ENCODE results near the gene SGMS2. TPM values are rescaled to one million over a fixed set of nuclear protein-coding genes. Genes with fewer than 3 reads are reported as not detected.
A peak's percentile ranks its signal among the peaks of the same experiment; 100 is the strongest.

Gene SGMS2
- total RNA-seq, 2 experiments from 2014 or later: not detected

- ChIA-PET CTCF (no interaction called here), POLR2A (no interaction called here)
- H3K27me3 Mint-ChIP-seq (ENCODE audit: low read depth): peaks cover 17% of the 10 kb centered on the region
- H3K4me3 Mint-ChIP-seq: no peak overlapping the region
- H3K27ac Mint-ChIP-seq: no peak overlapping the region
- no peaks in the 10 kb centered on the region for H3K9me3 Mint-ChIP-seq (ENCODE audit: insufficient read depth)
- no peaks in the 10 kb centered on the region for H3K4me1 Mint-ChIP-seq (ENCODE audit: low read depth)
- ATAC-seq: no peak
- DNase-seq: no peak
- H3K36me3 Mint-ChIP-seq (ENCODE audit: low read depth): no peaks in the 10 kb centered on the region
Measured at GRCh38 chr4:107808572-107808971, 16.2 kb upstream of the SGMS2 start.

- H3K27ac Mint-ChIP-seq: no peak overlapping the region
- DNase-seq: no peak
- no peaks in the 10 kb centered on the region for H3K36me3 Mint-ChIP-seq (ENCODE audit: low read depth)
- H3K9me3 Mint-ChIP-seq (ENCODE audit: insufficient read depth): no peaks in the 10 kb centered on the region
- H3K4me3 Mint-ChIP-seq: no peak overlapping the region
- H3K4me1 Mint-ChIP-seq (ENCODE audit: low read depth): no peaks in the 10 kb centered on the region
- no peak for ATAC-seq
- ChIA-PET CTCF (no interaction called here), POLR2A (no interaction called here)
- peaks cover 14% of the 10 kb centered on the region for H3K27me3 Mint-ChIP-seq (ENCODE audit: low read depth)
Measured at GRCh38 chr4:107809210-107809609, 15.5 kb upstream of the SGMS2 start.

- DNase-seq: no peak
- no peak overlapping the region for H3K4me3 Mint-ChIP-seq
- peaks cover 7% of the 10 kb centered on the region for H3K4me1 Mint-ChIP-seq (ENCODE audit: low read depth)
- H3K9me3 Mint-ChIP-seq (ENCODE audit: insufficient read depth): no peaks in the 10 kb centered on the region
- ChIA-PET CTCF (interaction anchor here (0.7 kb wide), 1 partner anchor 1181 kb away, joined by 3 read pairs; no protein-coding TSS in a partner anchor), POLR2A (no interaction called here)
- H3K27me3 Mint-ChIP-seq (ENCODE audit: low read depth): peaks cover 8% of the 10 kb centered on the region
- H3K27ac Mint-ChIP-seq: no peak overlapping the region
- H3K36me3 Mint-ChIP-seq (ENCODE audit: low read depth): no peaks in the 10 kb centered on the region
- ATAC-seq: no peak
Measured at GRCh38 chr4:107814758-107815157, 10.0 kb upstream of the SGMS2 start.

- DNase-seq: no peak
- H3K4me3 Mint-ChIP-seq: no peak overlapping the region
- ATAC-seq: no peak
- CTCF ChIA-PET: interaction anchor here (0.7 kb wide), 1 partner anchor 1181 kb away, joined by 3 read pairs; no protein-coding TSS in a partner anchor
- no peaks in the 10 kb centered on the region for H3K9me3 Mint-ChIP-seq (ENCODE audit: insufficient read depth)
- no peak overlapping the region for H3K27ac Mint-ChIP-seq
- H3K4me1 Mint-ChIP-seq (ENCODE audit: low read depth): peaks cover 7% of the 10 kb centered on the region
- H3K36me3 Mint-ChIP-seq (ENCODE audit: low read depth): no peaks in the 10 kb centered on the region
- POLR2A ChIA-PET: no interaction called here
- peaks cover 11% of the 10 kb centered on the region for H3K27me3 Mint-ChIP-seq (ENCODE audit: low read depth)
Measured at GRCh38 chr4:107815158-107815557, 9.6 kb upstream of the SGMS2 start.

- Mint-ChIP-seq H3K36me3 (ENCODE audit: low read depth) (no peaks in the 10 kb centered on the region), H3K4me1 (ENCODE audit: low read depth) (peaks cover 7% of the 10 kb centered on the region), H3K9me3 (ENCODE audit: insufficient read depth) (no peaks in the 10 kb centered on the region), H3K4me3 (no peak overlapping the region), H3K27ac (no peak overlapping the region), H3K27me3 (ENCODE audit: low read depth) (peaks cover 22% of the 10 kb centered on the region)
- ATAC-seq (no peak), DNase-seq (peak; percentile 24)
- POLR2A ChIA-PET: no interaction called here
- CTCF ChIA-PET: no interaction called here
Measured at GRCh38 chr4:107818301-107818910, 6.3 kb upstream of the SGMS2 start.

- DNase-seq (no peak), ATAC-seq (no peak)
- ChIA-PET POLR2A (no interaction called here), CTCF (no interaction called here)
- peaks cover 9% of the 10 kb centered on the region for H3K4me1 Mint-ChIP-seq (ENCODE audit: low read depth)
- H3K9me3 Mint-ChIP-seq (ENCODE audit: insufficient read depth): no peaks in the 10 kb centered on the region
- H3K27me3 Mint-ChIP-seq (ENCODE audit: low read depth): peaks cover 62% of the 10 kb centered on the region
- no peak overlapping the region for H3K4me3 Mint-ChIP-seq
- H3K27ac Mint-ChIP-seq: no peak overlapping the region
- no peaks in the 10 kb centered on the region for H3K36me3 Mint-ChIP-seq (ENCODE audit: low read depth)
Measured at GRCh38 chr4:107823870-107824349, 822 bp upstream of the SGMS2 start.

GRCh38 chr4:107825072-107825824 is 516 bp downstream of the SGMS2 start:
- Mint-ChIP-seq H3K4me1 (ENCODE audit: low read depth) (peaks cover 9% of the 10 kb centered on the region), H3K27me3 (ENCODE audit: low read depth) (peaks cover 63% of the 10 kb centered on the region), H3K27ac (no peak overlapping the region), H3K36me3 (ENCODE audit: low read depth) (no peaks in the 10 kb centered on the region), H3K4me3 (peak overlapping the region; percentile 64), H3K9me3 (ENCODE audit: insufficient read depth) (no peaks in the 10 kb centered on the region)
- ChIA-PET POLR2A (interaction anchor here (0.6 kb wide), 1 partner anchor 108 kb away, joined by 3 read pairs; no protein-coding TSS in a partner anchor), CTCF (no interaction called here)
- ATAC-seq (peak; percentile 55), DNase-seq (no peak)

- H3K4me1 Mint-ChIP-seq (ENCODE audit: low read depth): peaks cover 9% of the 10 kb centered on the region
- peaks cover 58% of the 10 kb centered on the region for H3K27me3 Mint-ChIP-seq (ENCODE audit: low read depth)
- no peak overlapping the region for H3K4me3 Mint-ChIP-seq
- DNase-seq (no peak), ATAC-seq (no peak)
- CTCF ChIA-PET: no interaction called here
- H3K36me3 Mint-ChIP-seq (ENCODE audit: low read depth): no peaks in the 10 kb centered on the region
- POLR2A ChIA-PET: no interaction called here
- H3K9me3 Mint-ChIP-seq (ENCODE audit: insufficient read depth): no peaks in the 10 kb centered on the region
- H3K27ac Mint-ChIP-seq: no peak overlapping the region
Measured at GRCh38 chr4:107826421-107826980, 1.8 kb downstream of the SGMS2 start.

- ChIA-PET CTCF (interaction anchor here (0.8 kb wide), 1 partner anchor 70 kb away, joined by 3 read pairs; no protein-coding TSS in a partner anchor), POLR2A (no interaction called here)
- no peak overlapping the region for H3K27ac Mint-ChIP-seq
- no peaks in the 10 kb centered on the region for H3K9me3 Mint-ChIP-seq (ENCODE audit: insufficient read depth)
- DNase-seq: no peak
- no peaks in the 10 kb centered on the region for H3K36me3 Mint-ChIP-seq (ENCODE audit: low read depth)
- peaks cover 48% of the 10 kb centered on the region for H3K27me3 Mint-ChIP-seq (ENCODE audit: low read depth)
- no peak for ATAC-seq
- H3K4me1 Mint-ChIP-seq (ENCODE audit: low read depth): peaks cover 9% of the 10 kb centered on the region
- H3K4me3 Mint-ChIP-seq: no peak overlapping the region
Measured at GRCh38 chr4:107828315-107829090, 3.8 kb downstream of the SGMS2 start.

- H3K9me3 Mint-ChIP-seq (ENCODE audit: insufficient read depth): no peaks in the 10 kb centered on the region
- H3K36me3 Mint-ChIP-seq (ENCODE audit: low read depth): no peaks in the 10 kb centered on the region
- H3K4me1 Mint-ChIP-seq (ENCODE audit: low read depth): no peaks in the 10 kb centered on the region
- POLR2A ChIA-PET: no interaction called here
- no peak overlapping the region for H3K27ac Mint-ChIP-seq
- DNase-seq: no peak
- no peak for ATAC-seq
- H3K27me3 Mint-ChIP-seq (ENCODE audit: low read depth): peaks cover 25% of the 10 kb centered on the region
- no peak overlapping the region for H3K4me3 Mint-ChIP-seq
- CTCF ChIA-PET: no interaction called here
Measured at GRCh38 chr4:107831140-107831539, 6.4 kb downstream of the SGMS2 start.

- CTCF ChIA-PET: no interaction called here
Measured at GRCh38 chr4:107832275-107832807, 7.6 kb downstream of the SGMS2 start.

More at GRCh38 chr4:107832275-107832807, 7.6 kb downstream of the SGMS2 start:
- Mint-ChIP-seq H3K4me1 (ENCODE audit: low read depth) (no peaks in the 10 kb centered on the region), H3K36me3 (ENCODE audit: low read depth) (no peaks in the 10 kb centered on the region), H3K4me3 (no peak overlapping the region), H3K27ac (no peak overlapping the region), H3K27me3 (ENCODE audit: low read depth) (peaks cover 16% of the 10 kb centered on the region), H3K9me3 (ENCODE audit: insufficient read depth) (no peaks in the 10 kb centered on the region)
- DNase-seq (no peak), ATAC-seq (no peak)
- POLR2A ChIA-PET: no interaction called here

Data from activated CD8-positive, alpha-beta T cell treated with anti-CD3 and anti-CD28 coated beads, Interleukin-2, amount 10 ng/mL, durations not matched to agents 7 days and 5 days (primary cell).